Stimulated activated naive CD4-positive, alpha-beta T cell treated with Interleukin-2 at 50 U/mL for 16 hours (primary cell): Measurements from ENCODE around the gene TBC1D24.
"Not testable (repeated sequence)": the region's sequence is repeated elsewhere in the genome, so short reads cannot be mapped to it uniquely, and the experiment has no call there.

ENCODE experiments used
- DNase-seq: peaks from one replicate; lab custom pipeline; 2025; lab: John Stamatoyannopoulos, UW

Gene TBC1D24

DNA sequence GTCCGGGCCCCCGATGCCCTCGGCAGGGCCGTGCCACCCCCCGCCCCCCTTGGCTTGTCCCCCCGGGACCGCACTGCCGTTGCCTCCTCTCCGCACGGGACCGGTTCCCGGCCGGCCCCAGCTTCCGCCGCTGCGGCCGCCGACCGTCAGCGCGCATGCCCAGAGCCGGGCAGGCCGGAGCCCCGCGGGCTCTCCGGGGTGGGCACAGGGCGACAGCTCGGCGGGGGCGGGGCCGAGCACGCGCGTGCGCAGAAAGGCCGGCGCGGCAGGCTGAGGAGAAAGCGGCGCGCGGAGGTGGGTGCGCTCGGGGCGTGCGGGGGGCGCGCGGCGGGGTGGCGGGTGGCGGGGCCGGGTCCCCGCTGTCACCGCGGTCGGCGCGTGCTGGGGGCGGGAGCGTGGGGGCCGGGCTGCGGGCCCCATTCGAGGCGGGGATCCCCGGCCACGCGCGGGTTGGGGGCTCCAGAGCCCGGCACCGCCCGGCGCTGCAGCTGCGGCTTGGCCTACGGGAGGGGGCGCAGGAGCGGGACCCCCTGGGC, at the start of gene TBC1D24:
Gene TBC1D24 (plus strand): TSS at position 251 of the 536 bp plus-strand sequence. CDS start 21,022 bp downstream, outside the sequence.
- DNase-seq: peak; percentile 71

DNA sequence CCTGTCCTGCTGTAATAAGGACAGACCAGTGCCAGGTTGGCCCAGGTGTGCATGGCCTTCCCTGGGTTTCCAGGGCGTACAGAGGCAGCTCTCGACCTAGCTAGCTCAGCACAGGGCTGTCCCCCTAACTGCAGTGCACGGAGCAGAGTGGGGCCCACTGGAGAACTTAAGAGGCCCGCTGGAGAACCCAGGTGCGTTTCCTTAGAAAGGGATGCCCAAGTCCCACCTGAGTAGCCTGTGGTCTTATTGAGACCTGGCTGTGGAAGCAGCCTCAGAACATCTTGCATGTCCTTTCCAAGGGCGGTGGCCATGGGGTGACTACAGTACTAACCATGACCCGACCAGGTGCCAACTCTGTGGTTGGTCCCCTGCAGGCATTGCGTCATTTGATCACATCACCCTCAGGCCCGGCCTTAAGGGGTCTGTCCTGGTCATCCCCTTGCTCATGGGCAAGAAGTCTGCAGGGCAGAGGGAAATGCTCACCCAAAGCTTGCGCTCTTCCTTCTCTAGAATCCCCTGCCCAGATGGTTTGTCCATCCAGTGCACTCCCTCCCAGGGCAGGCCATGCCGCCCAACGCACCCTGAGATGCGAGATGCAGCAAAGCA, 49.0 kb upstream of the TBC1D24 start:
- no peak for DNase-seq

GRCh38 chr16:2426941-2427361, 48.0 kb upstream of the TBC1D24 start:
- no peak for DNase-seq

DNA sequence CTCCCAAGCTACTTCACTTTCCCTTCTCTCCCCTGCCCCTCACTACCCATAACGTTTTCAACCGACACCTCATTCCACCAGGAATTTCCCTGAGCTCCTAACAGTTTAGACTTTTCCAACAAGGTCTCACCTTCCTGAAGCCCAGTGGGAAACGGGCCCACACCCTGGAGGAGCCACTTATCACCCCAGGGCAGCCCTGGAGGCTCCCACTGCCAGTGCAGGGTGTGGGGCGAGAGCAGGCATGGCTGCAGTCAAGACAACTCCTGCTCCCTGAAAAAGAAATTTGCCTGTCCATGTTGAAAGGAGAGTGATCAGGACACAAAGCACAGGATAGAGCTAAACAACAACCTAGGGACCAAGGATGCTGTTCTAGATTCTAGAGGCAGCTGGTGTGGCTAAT, 47.4 kb upstream of the TBC1D24 start:
- no peak for DNase-seq

GRCh38 chr16:2428051-2428783, 46.7 kb upstream of the TBC1D24 start:
- no peak for DNase-seq

- no peak for DNase-seq
These were observed 46.2 kb upstream of the TBC1D24 start for GRCh38 chr16:2428784-2429033.

- peak; percentile 97 for DNase-seq
These were observed 45.7 kb upstream of the TBC1D24 start, which contains the start of gene CCNF for GRCh38 chr16:2429034-2429770. Gene CCNF (plus strand): TSS chr16:2429447. CDS start chr16:2429482, 35 bp downstream.

DNA sequence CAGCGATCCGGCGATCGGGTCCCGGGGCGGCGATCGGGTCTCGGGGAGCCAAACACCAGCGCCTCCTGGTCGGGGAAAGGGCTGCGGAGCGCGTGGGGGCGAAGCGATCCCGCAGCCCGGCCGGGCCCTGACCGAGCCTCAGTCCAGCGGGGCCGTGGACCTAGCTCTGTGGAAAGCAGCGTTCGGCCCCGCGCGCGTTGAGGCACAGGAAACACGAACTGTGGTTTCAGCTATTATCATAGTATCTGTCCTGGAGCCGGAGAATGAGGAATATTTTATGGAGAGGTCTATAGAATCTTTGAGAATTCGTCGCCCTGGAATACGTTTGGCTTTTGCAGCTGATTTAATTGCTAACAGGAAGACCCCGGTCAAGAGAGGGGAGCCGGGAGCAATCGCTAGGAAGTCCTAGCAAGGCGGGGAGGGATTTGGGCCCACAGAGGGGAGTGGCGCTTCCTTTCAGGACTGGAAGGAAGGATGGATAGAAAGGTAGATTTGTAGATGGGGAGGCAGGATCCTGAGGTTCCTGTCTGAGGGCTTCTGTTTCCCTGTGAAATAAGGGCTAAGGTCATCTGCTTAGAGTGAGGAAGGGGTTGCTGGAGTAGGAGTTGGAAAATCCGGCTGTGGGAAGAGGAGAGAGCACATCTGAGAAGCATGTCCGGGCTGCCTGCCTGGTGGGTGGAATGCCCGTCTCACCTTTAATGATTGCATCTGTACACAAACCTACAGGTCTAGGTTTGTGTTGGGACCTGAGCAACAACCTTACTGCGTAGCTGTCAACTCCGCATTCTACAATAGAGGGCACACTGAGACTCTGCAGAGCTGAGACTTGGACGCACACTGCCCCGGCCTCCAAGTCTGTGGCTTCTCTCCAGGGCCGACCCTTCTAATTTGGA, 44.9 kb upstream of the TBC1D24 start:
- no peak for DNase-seq

GRCh38 chr16:2432286-2432685, 42.6 kb upstream of the TBC1D24 start:
- no peak for DNase-seq

GRCh38 chr16:2432801-2433505, 42.0 kb upstream of the TBC1D24 start:
- no peak for DNase-seq

DNA sequence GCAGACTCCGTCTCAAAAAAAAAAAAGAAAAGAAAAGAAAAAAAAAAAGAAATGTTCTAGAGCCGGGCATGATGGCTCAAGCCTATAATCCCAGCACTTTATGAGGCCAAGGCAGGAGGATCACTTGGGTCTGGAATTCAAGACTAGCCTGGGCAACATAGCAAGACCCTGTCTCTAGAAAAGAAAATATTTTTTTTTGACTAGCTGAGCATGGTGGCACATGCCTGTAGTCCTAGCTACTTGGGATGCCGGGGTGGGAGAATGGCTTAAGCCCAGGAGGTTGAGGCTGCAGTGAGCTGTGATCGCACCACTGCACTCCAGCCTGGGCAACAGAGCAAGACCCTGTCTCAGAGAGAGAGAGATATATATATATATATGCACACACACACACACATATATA, 39.7 kb upstream of the TBC1D24 start:
- not testable (repeated sequence) for DNase-seq

- DNase-seq: no peak
These were observed 38.8 kb upstream of the TBC1D24 start for GRCh38 chr16:2436110-2436509.

DNA sequence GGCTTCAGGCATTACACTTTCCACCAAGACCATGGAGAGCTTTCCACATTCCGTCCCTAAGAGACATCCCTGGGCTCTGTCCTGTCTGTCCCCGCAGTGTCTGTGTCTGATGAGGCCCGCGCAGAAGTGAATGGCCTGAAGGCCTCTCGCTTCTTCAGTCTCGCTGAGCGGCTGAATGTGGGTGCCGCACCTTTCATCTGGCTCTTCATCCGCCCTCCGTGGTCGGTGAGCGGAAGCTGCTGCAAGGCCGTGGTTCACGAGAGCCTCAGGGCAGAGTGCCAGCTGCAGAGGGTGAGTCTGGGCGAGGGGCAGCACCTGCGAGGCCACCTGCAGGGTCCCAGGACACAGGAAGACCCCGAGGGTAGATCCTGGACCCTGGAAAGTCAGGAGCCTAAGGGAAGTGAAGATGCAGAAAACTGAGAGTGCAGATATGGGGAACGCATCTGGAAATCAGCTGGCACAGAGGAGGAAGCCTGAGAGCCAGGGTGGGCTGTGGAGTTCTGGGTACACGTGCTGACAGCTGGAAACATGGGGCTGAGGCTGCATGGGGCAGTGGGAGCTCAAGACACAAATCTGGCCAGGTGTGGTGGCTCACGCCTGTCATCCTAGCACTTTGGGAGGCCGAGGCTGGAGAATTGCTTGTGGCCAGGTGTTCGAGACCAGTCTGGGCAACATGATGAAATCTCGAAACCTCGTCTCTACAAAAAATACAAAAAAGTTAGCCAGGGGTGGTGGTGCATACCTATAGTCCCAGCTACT, 37.7 kb upstream of the TBC1D24 start:
- DNase-seq: no peak

DNA sequence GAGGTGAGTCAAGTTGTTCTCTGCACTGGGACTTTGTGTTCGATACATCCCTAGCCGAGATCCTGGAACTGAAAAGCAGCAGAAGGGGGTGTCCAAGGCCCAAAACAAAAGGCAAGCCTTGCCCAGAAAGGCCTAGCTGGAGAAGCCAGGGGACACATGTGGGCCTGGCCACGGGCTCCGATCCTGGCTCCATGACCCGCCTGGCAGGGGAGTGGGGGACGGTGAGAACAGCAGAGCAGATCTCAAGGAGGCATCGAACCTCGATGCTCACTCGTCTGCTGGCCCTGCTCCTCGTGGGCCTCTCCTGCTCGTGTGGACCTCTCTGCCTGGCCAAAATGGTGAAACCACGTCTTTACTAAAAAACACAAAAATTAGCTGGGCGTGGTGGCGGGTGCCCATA, 36.8 kb upstream of the TBC1D24 start:
- DNase-seq: no peak

- no peak for DNase-seq
These were observed 35.3 kb upstream of the TBC1D24 start for GRCh38 chr16:2439598-2439997.

DNA sequence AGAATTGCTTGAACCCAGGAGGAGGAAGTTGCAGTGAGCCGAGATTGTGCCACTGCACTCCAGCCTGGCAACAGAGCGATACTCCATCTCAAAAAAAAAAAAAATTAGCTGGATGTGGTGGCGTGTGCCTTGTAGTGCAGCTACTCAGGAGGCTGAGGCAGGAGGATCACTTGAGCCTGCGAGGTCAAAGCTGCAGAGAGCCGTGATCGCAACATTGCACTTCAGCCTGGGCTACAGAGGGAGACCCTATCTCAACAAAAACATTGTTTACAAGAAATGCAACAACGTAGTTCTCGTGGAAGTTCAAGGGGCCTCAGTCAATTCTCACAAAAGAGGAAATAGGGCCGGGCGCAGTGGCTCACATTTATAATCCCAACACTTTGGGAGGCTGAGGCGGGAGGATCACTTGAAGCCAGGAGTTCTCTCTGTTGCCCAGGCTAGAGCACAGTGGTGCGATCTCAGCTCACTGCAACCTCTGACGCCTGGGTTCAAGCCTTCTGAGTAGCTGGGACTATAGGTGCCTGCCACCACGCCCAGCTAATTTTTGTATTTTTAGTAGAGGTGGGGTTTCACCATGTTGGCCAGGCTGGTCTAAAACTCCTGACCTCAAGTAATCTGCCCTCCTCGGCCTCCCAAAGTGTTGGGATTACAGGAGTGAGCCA, 33.7 kb upstream of the TBC1D24 start:
- DNase-seq: not testable (repeated sequence)

DNA sequence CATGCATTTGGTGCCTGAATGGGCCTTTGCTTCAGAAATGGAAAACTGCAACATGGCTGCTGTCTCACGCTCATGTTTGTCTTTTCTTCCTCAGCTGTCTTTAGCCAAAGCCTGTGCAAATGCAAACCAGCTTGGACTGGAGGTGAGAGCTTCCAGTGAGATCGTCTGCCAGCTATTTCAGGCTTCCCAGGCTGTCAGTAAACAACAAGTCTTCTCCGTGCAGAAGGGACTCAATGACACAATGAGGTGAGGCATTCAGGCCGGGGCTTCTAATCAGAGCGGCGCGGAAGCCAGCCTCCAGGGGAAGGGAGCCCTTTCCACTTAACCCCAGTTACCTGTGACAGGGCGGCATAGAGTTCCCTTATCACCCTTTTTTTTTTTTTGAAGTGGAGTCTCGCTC, 31.4 kb upstream of the TBC1D24 start:
- DNase-seq: no peak

- no peak for DNase-seq
These were observed 26.9 kb upstream of the TBC1D24 start for GRCh38 chr16:2447920-2448583.

- no peak for DNase-seq
These were observed 25.8 kb upstream of the TBC1D24 start for GRCh38 chr16:2449118-2449517.
